ENCODE measurements around the gene BABAM1. TPM values are rescaled to one million over a fixed set of nuclear protein-coding genes. Genes with fewer than 3 reads are reported as not detected.

The BABAM1 gene
- total and polyA plus RNA-seq, 2 of the 4 experiments (the other 2 are of a cell fraction): 95.1 to 101 TPM

GRCh38 chr19:17324357-17325114 is 57.3 kb downstream of the BABAM1 start:
- H2AK9ac ChIP-seq (replicated peaks; ENCODE audit: low read depth, low read length, poor library complexity): no peak overlapping the region
- H3K4ac ChIP-seq (ENCODE audit: low read depth, low read length): no peak overlapping the region
- ChIA-PET CTCF (interaction anchor here (0.6 kb wide), 1 partner anchor 18 kb away, joined by 7 read pairs; no protein-coding TSS in a partner anchor), POLR2A (ENCODE audit: unreplicated experiment) (interaction anchor here (1.0 kb wide), 1 partner anchor 10 kb away, joined by 3 read pairs; the partner anchor contains the start of gene ANO8)
- H3K23ac ChIP-seq (ENCODE audit: low read depth, low read length): no peak overlapping the region
- H3K4me1 ChIP-seq (ENCODE audit: control insufficient read depth, insufficient read depth, low read length): no peaks in the 10 kb centered on the region
- H3K56ac ChIP-seq (ENCODE audit: extremely low read depth, insufficient read depth, low read length): no peak overlapping the region
- H3K4me2 ChIP-seq (ENCODE audit: low read depth, low read length): no peak overlapping the region
- H3K14ac ChIP-seq (replicated peaks; ENCODE audit: low read depth, low read length): no peak overlapping the region
- no peak overlapping the region for H2BK120ac ChIP-seq (ENCODE audit: low read depth, low read length)
- no peak overlapping the region for H3K27ac ChIP-seq (ENCODE audit: insufficient read depth, low read length)
- H3K79me1 ChIP-seq (ENCODE audit: low read depth in 1 of 2, low read length in 2 of 2): peaks cover 0 to 5% of the 10 kb centered on the region in 2 experiments; a peak in 1 of 4 replicates
- ATAC-seq (ENCODE audit: low read depth): no peak
- H3K36me3 ChIP-seq (ENCODE audit: control insufficient read depth, insufficient read depth, low read length): peaks cover 35% of the 10 kb centered on the region
- no peaks in the 10 kb centered on the region for H3K27me3 ChIP-seq (ENCODE audit: control insufficient read depth, insufficient read depth, low read length)
- H4K91ac ChIP-seq (ENCODE audit: insufficient read depth, low read depth, low read length): no peak overlapping the region
- no peak overlapping the region for H3K9ac ChIP-seq (ENCODE audit: low read depth, low read length)
- no peak for DNase-seq
- no peaks in the 10 kb centered on the region for H3K9me1 ChIP-seq (ENCODE audit: insufficient read depth, low read length)
- in situ Hi-C loops (cut with MboI; ENCODE audit: low sequenced_read_pairs) (no loop called here), intact Hi-C loops (cut with micrococcal nuclease) (no loop called here), dilution Hi-C loops (cut with HindIII; ENCODE audit: low sequenced_read_pairs, unreplicated experiment) (no loop called here)
- no peak overlapping the region for H2BK15ac ChIP-seq (ENCODE audit: low read depth, low read length)
- H4K8ac ChIP-seq (ENCODE audit: low read depth in 2 of 2, low read length in 2 of 2): no peak overlapping the region
- no peak overlapping the region for H4K5ac ChIP-seq (ENCODE audit: low read depth, low read length)
- H2BK5ac ChIP-seq (ENCODE audit: low read depth, low read length, poor library complexity, severe bottlenecking): no peak overlapping the region
- no TSS peak for BruUV-seq (replicated peaks)
- 91% methylated on average over 24 of the region's 28 CpGs; no CpG with 5 or more reads in 1 of the 2 experiments for WGBS, 2 experiments (ENCODE audit: extremely low coverage in 2 of 2, insufficient read length in 1 of 2)
- no peak overlapping the region for H3K4me3 ChIP-seq (ENCODE audit: insufficient read depth, low read depth, low read length)
- H2BK20ac ChIP-seq (ENCODE audit: low read depth, low read length): no peak overlapping the region
- H2AK5ac ChIP-seq (ENCODE audit: low read depth, low read length): no peak overlapping the region
- H3K18ac ChIP-seq (ENCODE audit: low read depth, low read length): no peak overlapping the region
- peaks cover 8% of the 10 kb centered on the region; the same call in 1 of the 2 replicates for H4K20me1 ChIP-seq (ENCODE audit: insufficient read depth, low read length)
- no peak overlapping the region for H2AFZ ChIP-seq (replicated peaks; ENCODE audit: low read length, poor library complexity)
- H3K9me3 ChIP-seq (ENCODE audit: control insufficient read depth, insufficient read depth, low read length): no peaks in the 10 kb centered on the region
- TF ChIP-seq USF2 (IDR thresholded peaks at IDR 0.05; ENCODE audit: low read depth, low read length) (no peak), RCOR1 (IDR thresholded peaks at IDR 0.05; ENCODE audit: insufficient replicate concordance, low read length) (no peak), MAFK (IDR thresholded peaks at IDR 0.05; ENCODE audit: low read depth, low read length) (no peak), RAD21 (IDR thresholded peaks at IDR 0.05; ENCODE audit: low read length) (no peak), CHD1 (IDR thresholded peaks at IDR 0.05; ENCODE audit: low read depth, low read length) (no peak), CTCF (conservative IDR thresholded peaks at IDR 0.05; ENCODE audit: low read depth, low read length) (no peak), POLR2A (IDR thresholded peaks at IDR 0.05; ENCODE audit: low read depth, low read length) (no peak), SMC3 (IDR thresholded peaks at IDR 0.05; ENCODE audit: low read depth, low read length) (no peak), MXI1 (IDR thresholded peaks at IDR 0.05; ENCODE audit: borderline replicate concordance, low read depth, low read length) (no peak), BHLHE40 (IDR thresholded peaks at IDR 0.05; ENCODE audit: low read depth, low read length) (no peak), CEBPB (IDR thresholded peaks at IDR 0.05; ENCODE audit: low read depth, low read length) (no peak), MAZ (IDR thresholded peaks at IDR 0.05; ENCODE audit: borderline replicate concordance, low read depth, low read length) (no peak), RFX5 (IDR thresholded peaks at IDR 0.05; ENCODE audit: low read depth, low read length) (no peak), ELK1 (IDR thresholded peaks at IDR 0.05; ENCODE audit: borderline replicate concordance, low read depth, low read length) (no peak), FOS (IDR thresholded peaks at IDR 0.05; ENCODE audit: low read depth, low read length) (no peak)
